ENCODE measurements around the gene NCAM2.

GRCh38 chr21:21165063-21165645 lies 166.9 kb downstream of the NCAM2 start:
- no peak for TF ChIP-seq CTCF (IDR thresholded peaks at IDR 0.05; ENCODE audit: extremely low read depth in 1 of 2, insufficient read depth in 1 of 2, low read depth in 1 of 2, low read length in 2 of 2)
- TF ChIP-seq POLR2A (IDR thresholded peaks at IDR 0.05; ENCODE audit: low read depth, low read length), result no peak
- TF ChIP-seq JUN (IDR thresholded peaks at IDR 0.05; ENCODE audit: borderline replicate concordance, insufficient read depth, insufficient read length, low read depth), result no peak
- TF ChIP-seq MYC (IDR thresholded peaks at IDR 0.05; ENCODE audit: low read depth, low read length), result no peak
- no peak for TF ChIP-seq MAX (IDR thresholded peaks at IDR 0.05; ENCODE audit: insufficient read depth, insufficient read length)
